IPS-NIHi7 (cell line): ENCODE data around the gene CLDN24.

Source experiments
- DNase-seq: peaks from one replicate; pipeline ENCODE4 v3.0.0; 2012; ENCODE audit warnings: mixed read lengths; ENCODE audit errors: extremely low spot score

Gene CLDN24

DNA sequence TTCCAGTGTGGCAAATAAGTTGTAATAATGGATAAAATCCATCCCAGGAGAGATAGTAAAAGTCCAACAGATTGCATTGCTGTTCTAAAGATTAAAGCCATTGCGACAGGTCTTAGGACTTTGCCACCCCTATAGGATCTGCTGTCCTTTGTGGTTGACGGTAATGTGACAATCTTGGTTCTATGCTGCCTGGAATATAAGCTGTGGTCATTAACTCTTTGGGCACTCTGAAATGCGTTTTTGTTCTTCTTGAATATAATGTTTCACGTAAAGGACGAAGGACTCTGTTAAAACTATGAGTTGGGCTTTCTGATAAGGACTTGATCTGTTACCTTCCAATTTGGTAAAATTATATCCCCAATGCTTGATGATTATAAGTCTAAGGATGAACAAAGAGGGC lies at the start of gene CLDN24:
Gene CLDN24, minus strand, starts transcription at position 101 of the 400 bp plus-strand sequence. Its CDS starts 0 bp downstream, at position 101.
- no peak for DNase-seq

DNA sequence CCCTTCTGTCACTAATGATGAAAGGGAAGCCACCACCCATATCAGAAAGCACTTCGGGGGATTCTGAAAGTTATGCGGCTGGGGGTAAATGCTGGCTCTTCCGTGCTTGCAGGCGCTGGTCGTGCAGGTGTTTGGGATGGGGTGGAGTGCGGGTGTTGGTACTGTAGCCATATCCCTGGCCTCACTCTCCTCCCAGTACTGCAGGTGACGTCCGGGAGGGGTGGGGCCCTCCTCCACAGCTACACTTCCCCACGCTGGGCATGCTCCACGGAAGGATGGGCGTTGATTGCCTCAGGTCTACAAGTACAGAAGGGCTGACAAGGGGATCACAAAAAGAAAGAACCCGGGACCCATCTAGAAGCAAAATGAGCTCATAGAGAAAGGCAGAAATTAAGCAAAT lies 48.6 kb upstream of the CLDN24 start:
- DNase-seq: no peak

DNA sequence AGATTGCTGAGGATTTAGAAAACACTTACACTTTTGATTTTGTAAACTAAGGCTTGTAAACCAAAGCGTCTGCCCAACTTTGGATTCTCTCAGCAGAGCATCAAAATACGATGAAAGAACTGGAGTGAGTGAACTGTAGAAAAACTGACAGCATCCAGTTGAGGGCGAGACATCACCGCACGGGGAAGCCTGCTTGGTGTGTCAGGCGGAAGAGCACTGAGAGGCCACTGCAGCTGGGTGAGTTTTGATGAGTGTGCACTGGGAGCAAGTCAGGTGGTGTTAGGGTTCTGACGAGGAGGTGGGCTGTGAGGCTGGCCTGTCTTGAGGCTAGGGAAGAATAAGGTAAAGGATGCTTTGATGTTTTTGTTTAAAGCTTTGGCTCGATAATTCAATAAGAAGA lies 46.8 kb upstream of the CLDN24 start:
- DNase-seq: no peak

DNA sequence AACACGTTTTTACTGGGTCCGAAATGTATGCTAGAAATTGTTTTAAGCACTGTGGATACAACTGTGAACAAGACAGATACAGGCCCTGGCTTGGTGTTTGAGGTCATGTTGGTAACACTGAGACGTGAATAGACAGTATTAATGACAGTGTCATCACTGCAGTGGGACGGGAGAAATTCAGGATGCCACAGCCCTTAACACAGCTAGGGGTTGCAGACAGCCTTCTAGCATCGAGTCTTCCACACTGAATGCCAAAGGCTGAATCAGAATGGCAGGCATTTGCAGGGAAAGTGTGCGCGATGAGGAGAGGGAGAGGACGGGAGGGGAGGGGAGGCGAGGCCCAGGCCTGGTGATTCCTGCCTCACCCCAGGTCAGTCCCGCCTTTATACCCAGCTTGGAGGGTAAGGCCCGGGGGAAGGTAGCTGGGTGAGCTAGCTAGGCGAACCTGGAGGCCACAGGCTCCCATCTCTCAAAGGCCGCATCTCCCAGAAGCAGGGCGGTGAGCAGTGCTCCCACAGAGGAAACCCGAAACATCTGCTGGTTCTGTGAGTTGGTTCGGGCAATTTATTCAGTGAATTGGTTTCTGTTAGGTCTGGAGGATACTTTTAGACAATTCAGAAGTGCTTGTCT lies 44.1 kb upstream of the CLDN24 start:
- DNase-seq: no peak

DNA sequence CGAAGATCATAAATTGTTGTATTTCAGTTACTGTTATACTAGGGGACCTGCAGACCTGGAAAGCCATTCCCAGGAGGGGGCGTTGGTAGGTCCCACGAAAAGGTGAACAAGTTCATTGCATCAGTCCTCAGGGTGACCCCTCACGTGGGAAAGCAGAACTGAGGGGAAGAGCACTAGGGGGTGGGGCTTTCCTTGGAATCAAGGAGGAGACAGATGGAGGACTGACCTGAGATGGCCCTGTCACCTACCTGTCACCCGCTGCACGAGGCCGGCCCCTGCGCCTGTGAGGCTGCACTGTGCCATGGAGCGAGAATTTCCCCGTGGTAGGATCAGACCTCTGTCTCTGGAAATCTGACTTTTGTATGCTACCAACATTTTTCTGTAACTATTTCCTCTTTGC lies 41.8 kb upstream of the CLDN24 start:
- DNase-seq: no peak

DNA sequence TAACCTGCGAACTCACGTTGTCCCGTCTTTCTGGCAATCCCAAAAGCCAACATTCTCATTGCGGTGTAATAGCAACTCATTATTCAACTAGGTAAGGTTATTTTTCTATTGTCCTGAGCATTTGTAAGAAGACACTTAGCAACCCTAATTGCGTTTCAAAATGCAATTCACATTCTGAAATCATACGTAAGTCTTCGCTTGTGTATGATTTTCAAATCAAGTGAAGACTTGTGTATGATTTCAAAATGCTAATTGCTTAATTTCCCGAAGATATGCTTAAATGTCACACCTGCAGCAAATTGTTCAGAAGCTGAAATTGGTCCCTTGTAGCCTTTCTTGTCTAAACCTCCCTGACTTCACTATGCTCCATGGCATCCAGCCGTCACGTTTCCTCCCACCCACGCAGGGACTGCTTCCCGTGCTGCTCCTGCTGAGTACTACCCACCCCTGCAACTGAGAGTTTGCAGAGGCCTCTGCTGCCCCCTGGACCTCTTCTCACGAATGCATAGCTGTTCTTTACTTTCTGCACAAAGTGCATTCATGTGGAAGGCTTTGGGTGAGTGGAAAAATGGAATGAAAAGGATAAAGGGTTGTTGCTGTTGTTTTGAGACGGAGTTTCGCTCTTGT lies 40.8 kb upstream of the CLDN24 start:
- DNase-seq: peak; percentile 53

DNA sequence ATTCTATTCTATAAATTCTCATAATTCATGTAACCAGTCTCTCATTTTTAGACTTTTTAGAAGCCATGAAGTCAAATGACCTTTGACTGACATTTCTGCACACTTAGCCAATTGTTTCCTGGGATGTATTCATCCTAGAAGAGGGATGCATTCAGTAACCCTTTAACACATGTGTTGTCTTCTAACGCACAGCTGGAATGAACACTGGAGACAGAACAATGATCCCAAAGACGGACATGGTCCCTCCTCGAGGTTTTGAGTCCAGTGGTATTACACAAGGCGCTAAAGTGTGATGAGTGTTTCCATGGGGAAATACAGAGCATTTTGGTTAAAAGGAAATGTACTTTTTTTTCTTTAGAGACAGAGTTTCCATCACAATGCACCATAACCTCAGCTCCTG lies 39.8 kb upstream of the CLDN24 start:
- DNase-seq: no peak

DNA sequence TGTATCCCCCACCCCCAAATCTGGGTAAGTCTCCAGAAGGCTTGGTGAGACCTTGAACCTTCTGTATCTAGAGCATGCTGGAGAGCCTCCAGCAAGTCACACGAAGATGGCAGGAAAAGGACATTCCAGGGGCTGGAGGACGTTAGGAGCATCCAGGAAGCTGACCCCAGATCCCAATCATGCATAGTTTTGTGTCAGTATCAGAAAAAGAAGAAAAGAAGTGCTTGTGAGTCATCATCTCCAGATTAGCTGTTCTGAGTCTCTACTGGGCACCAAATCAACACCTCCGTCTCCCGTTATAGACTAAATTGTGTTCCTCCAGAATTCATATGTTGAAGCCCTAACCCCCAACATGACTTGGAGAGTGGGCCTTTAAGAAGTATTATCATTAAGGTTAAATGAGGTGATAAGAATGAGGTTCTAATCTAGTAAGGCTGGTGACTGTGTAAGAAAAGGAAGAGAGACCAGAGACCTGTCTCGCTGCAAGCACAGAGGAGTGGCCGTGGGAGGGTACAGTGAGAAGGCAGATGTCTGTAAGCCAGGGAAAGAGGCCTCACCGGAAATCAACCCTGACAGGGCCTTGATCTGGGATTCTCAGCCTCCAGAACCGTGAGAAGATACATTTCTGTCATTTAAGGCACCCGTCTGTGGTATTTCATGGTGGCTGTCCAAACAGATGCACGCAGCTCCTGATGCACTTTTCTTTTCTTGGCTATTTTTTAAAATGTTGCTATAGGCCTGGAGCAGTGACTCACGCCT lies 38.1 kb upstream of the CLDN24 start:
- DNase-seq: no peak

DNA sequence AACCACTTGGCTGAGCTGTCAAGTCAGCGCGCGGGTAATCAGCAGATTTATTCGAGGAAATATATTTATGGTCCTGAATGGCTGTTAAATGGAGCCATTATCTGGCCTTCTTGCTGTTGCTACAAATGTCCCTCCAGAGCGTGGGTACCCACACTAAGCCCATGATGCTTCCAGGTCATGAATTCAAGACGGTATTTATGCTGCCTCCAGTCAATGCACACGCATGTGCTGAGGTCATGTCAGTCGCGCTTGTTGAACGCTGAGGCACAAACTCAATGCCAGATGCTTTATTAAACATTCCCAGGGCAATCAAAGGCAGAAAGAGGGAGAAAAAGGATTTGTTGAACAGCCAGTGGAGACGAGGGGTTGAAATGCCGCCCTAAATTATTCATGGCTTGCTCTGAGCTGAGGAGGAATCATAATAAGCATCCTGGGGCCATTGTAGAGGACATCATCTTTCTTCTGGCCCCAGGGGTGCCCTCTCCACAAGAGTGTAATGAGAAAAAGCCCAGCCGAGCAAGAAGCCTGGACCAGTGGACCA lies 36.1 kb upstream of the CLDN24 start:
- DNase-seq: no peak

DNA sequence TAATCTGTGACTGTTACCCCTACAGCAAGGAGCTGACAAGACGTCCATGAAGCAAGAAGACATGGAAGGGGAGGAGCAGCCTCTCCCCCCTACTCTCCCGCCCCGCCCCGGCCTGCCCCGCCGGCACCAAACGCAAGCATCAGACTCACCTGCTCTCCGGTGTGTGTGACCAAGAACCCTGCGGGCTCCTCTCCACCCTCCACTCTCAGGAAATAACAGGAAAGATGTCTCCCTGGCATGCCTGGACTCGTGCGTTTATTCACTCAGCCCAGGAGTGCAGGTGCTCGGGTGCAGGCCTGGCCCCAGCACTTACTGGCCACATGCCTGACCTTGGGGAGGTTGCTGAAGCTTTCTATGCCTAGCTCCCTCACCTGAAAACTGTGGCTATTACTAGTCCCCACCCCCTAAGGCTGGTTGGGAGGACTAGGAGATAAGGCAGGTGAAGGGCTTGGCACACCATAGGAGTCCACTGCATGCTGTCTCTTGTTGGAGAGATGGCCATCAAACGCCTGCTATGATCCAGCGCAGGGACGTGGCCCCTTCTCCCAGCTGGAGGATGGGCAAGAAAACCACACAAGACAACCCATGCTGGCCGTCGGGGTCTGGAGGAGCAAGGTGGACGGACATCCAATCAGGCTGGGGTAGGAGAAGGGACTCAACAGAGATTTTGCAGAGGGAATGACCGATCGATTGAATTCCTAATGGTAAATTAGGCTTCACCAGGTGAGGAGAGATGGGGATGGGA lies 34.9 kb upstream of the CLDN24 start:
- DNase-seq: no peak

DNA sequence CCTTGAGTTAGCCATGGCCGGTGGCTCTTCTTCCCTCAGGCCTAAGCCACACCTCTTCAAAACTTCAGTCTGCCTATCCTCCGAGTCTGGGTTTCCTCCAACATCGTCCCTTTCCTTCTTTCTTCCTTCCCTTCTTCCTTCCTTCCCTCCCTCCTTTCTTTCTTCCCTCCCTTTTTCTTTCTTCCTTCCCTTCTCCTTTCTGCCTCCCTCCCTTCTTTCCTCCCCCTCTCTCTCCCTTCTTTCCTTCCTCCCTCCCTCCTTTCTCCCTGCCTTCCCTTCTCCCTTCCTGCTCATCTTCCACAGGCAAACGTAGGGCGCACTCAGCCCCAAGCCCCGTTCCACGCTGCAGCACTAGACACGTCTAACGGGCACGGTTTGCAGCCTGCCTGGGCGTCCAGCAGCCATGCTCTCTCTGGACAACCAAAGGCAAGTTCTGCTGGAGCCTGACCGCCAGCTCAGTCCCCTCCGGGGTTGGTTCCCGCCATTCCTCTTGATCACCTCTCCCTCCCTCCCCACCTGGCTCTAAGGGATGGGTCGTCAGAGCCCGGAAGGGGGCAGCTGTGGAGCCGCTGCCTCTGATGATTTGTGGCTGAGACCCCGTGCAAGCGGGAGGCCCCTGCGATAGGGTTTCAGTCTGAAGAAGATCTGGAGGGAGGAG lies 34.1 kb upstream of the CLDN24 start:
- DNase-seq: no peak

DNA sequence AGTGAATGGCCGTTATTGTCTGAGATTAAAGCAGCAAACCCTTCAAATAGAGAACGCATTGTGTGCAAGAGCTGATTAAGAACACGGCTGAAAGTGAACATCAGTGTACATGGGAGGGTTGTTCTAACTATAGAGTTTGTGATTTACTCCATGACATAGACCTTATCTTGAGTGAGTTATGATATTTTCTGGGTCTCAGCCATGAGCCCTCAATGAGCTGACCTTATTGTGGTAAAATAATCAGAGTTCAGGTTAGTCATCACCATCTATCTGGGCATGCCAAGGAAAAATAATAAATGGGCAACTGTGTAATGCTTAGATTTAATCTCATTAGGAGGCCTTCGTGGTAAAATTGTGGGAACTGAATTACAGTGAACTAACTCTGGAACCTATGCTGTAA lies 33.2 kb upstream of the CLDN24 start:
- no peak for DNase-seq

DNA sequence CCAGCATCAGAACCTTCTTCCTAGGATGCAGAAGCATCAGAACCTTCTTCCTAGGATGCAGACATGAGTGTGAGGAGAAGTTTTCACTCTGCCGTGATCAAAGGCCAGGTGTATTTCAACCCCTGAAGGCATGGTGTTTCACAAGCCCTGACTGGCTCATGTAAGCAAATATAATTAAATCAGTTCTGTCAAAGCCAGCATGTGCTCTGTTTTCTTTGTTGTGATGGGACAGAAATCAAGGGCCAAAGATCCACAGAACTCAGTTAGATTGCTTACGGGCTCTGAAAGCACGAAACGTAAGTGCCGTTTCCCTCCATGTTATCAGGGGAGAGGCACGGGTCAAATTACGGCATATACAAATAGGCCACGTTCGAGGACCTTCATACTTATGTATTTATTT lies 32.0 kb upstream of the CLDN24 start:
- DNase-seq: no peak

DNA sequence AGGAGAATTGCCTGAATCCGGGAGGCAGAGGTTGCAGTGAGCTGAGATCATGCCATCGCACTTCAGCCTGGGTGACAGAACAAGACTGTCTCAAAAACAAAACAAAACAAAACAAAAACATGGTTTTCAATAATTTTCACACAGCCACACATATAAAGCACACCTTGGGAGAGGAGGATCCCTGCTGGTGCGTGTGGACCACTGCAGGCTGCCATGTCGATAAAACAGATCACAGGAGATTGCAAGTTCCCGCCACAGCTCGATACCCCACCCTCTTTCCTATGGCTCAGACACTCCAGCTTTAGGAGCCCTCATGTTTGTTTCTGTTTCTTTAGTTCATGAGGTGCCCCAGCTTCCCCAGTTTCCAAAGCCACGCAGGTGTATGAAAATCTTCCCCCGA lies 31.3 kb upstream of the CLDN24 start:
- DNase-seq: no peak

DNA sequence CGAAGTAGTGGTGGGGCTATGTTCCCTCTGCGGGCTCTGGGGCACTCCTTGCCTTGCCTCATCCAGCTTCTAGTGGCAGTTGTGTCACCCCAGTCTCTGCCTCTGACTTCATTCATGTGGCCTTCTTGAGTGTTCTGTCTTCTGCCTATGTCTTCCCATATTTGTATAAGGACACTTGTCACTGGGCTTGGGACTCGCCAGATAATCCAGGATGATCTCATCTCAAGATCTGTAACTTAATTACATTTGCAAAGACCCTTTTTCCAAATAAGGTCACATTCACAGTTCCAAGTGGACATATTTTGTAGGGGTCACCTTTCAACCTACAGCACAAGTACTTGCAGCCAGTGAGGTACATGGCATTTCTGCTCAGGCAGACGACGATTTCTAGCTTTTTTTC lies 30.3 kb upstream of the CLDN24 start:
- no peak for DNase-seq

DNA sequence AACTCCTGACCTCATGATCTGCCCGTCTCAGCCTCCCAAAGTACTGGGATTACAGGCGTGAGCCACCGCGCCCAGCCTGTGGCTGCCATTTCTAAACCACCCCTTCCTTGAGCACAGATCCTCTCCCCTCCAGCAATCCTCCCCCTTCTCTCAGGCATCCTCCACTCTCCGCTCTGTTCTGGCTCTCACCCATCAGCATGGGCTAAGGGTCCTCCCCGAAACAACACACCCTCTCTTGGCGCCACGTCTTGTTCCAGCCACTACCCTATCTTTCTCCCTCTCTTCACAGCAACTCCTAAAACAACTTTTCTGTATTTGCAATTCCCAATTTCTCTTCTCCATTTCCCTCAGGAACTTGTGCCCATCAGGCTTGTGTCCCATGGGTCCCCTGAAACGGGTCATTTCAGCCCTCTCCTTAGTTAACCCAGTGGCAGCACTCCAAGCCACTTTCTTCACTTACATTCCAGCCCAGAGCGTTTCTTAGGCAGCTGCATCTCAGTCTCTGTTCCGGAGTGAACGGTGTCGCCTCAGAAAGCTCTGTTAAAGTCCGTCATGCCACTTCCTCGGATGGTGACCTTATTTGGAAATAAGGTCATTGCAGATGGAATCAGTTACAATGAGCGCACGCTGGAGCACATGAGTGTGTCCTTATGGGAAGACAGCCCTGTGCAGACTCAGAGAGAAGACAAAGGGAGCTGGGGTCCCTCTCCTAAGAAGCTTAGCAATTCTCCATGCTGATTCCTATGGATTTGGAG lies 28.3 kb upstream of the CLDN24 start:
- DNase-seq: no peak

DNA sequence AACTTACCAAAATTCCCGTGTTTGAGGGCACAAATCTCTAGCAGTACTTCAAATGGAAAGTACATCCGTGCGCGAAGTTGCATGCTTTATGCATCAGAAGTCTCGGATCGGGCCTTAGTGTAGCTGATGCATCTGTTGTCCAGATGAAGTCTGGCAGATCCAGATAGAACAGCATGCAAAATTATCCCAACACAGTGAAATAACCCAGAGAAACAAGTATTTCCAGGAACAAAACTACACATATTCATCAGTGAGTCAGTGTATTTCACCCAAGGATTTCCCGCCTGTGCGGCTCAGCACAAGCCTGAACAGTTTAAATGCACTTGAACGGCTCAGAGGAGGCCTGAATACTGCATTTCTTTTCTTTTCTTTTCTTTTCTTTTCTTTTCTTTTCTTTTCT lies 27.4 kb upstream of the CLDN24 start:
- DNase-seq: no peak

DNA sequence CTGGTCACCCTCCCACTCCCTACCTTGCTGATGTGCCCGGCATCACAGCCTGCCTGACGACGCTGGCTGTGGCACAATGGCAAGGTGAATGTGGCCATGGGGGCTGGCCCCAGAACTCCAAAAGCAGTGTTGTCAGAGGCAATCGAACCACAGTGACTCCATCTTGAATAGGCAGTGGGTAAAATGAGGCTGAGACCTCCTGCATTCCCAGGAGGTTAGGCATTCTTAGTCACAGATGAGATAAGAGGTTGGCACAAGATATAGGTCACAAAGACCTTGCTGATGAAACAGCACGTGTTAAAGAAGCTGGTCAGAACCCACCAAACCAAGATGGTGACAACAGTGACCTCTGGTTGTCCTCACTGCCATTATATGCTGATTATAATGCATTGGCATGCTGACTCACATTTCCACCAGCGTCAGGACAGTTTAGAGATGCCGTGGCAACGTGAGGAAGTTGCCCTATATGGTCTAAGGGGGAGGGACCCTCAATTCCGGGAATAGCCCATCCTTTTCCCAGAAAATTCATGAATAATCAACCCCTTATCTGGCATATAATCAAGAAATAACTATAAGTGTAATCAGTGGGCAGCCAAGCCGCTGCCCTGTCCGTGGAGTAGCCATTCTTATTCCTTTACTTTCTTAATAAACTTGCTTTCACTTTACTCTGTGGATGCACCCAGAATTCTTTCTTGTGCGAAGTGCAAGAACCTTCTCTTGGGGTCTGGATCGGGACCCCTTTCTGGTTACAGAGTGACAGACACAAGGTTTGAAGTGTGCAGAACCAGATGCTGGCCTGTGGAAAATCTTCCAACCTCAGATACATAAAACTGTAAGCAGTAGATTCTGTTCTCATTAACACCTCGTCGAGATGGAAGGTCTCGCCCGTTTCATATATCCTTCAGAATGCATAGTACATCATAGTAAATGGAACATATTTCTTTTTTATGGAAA lies 26.8 kb upstream of the CLDN24 start:
- DNase-seq: no peak

DNA sequence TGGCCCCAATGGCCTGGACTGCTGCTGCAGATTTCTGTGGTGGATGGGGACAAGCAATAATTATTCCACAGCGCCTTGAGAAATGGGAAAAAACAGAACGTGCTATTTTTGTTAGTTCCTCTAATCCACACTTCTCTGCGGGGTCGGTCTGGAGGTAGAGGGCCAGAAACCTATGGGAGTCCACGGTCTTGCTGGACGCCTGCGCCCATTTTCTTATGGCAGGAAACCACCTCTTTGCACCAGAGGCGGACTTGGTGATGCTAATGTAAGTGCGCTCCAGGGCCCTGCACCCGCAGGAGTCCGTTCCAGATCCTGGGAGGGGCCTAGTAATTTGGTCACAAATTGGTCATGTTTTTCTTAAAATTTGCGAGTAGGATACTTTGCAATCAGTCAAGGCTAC lies 25.9 kb upstream of the CLDN24 start:
- no peak for DNase-seq

DNA sequence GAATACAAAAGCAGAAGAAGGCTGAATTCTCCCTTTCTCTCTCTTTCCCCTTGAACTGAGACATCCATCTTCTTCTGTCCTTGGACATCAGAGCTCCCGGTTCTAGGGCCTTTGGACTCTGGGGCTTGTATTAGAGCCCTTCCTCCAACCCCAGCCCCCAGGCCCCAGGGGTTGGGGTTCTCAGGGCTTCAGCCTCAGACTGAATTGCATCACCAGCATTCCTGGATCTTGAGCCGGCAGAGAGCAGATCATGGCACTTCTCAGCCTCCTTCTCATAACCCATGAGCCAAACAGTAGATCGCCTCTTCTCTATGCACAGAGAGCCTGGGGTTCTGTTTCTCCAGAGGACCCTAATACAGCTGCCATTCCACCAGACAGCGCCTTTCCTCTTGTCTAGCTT lies 25.3 kb upstream of the CLDN24 start:
- DNase-seq: no peak
